Uterus (tissue), 2 donors: ENCODE measurements around the gene CEACAM3.

Experiments used
- POLR2A ChIP-seq, 2 donors: fragments of 450-650 bp; IDR thresholded peaks; one replicate each; pipeline ENCODE4 v1.6.1; 2016; ENCODE audit warnings: antibody characterized with exemption in 2 of 2, mild to moderate bottlenecking in 1 of 2, moderate library complexity in 1 of 2
- TF ChIP-seq, protein P1 (sequence below), 4 experiments: fragments of 200-600 bp in 2 of 4; fragments of 450-650 bp in 2 of 4; sonication (generic) in 2 of 4; IDR thresholded peaks; one replicate each; pipeline ENCODE4 v1.5.1; 2016 to 2019; ENCODE audit warnings: antibody characterized with exemption in 4 of 4, mild to moderate bottlenecking in 2 of 4, moderate library complexity in 1 of 4

GRCh38 chr19:41799444-41800000 is 3.1 kb downstream of the CEACAM3 start:
- TF ChIP-seq, protein P1, sequence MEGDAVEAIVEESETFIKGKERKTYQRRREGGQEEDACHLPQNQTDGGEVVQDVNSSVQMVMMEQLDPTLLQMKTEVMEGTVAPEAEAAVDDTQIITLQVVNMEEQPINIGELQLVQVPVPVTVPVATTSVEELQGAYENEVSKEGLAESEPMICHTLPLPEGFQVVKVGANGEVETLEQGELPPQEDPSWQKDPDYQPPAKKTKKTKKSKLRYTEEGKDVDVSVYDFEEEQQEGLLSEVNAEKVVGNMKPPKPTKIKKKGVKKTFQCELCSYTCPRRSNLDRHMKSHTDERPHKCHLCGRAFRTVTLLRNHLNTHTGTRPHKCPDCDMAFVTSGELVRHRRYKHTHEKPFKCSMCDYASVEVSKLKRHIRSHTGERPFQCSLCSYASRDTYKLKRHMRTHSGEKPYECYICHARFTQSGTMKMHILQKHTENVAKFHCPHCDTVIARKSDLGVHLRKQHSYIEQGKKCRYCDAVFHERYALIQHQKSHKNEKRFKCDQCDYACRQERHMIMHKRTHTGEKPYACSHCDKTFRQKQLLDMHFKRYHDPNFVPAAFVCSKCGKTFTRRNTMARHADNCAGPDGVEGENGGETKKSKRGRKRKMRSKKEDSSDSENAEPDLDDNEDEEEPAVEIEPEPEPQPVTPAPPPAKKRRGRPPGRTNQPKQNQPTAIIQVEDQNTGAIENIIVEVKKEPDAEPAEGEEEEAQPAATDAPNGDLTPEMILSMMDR (IDR thresholded peaks at IDR 0.05), result no peak
- no peak for TF ChIP-seq POLR2A (IDR thresholded peaks at IDR 0.05)
